GM12878 (cell line): ENCODE data around the gene MEMO1. TPM values are rescaled to one million over a fixed set of nuclear protein-coding genes. Genes with fewer than 3 reads are reported as not detected.

Experiments used
- ATAC-seq: fragments of 200-7000 bp; cut with Tn5 transposase; 3 replicates; pipeline ENCODE4 v1.9.1; 2020; ENCODE audit warnings: mild to moderate bottlenecking, moderate library complexity
- BruUV-seq: library from RNA; stranded (reverse); fragments of 400-500 nt; replicated peaks from 2 replicates; lab custom pipeline; 2021; lab: Mats Ljungman, UMichigan
- CTCF ChIA-PET: fragments of 300-600 bp; sonication (Branson Sonifier 250); formaldehyde crosslinking; extraction: SDS; loops from one replicate; lab custom pipeline; 2021; ENCODE audit warnings: inconsistent platforms; lab: Yijun Ruan, JAX
- POLR2A ChIA-PET: fragments of 350-600 bp; formaldehyde crosslinking; extraction: SDS; loops from one replicate; lab custom pipeline; 2021; ENCODE audit warnings: inconsistent platforms; lab: Charles Lee
- RAD21 ChIA-PET: fragments of 300-600 bp; sonication (Branson Sonifier 250); formaldehyde crosslinking; loops from one replicate; lab custom pipeline; 2023; ENCODE audit warnings: antibody characterized with exemption; ENCODE audit not compliant: unreplicated experiment; lab: Charles Lee
- SMC1A ChIA-PET: fragments of 300-600 bp; sonication (Branson Sonifier 250); formaldehyde crosslinking; loops from one replicate; lab custom pipeline; 2023; ENCODE audit not compliant: unreplicated experiment, uncharacterized antibody; lab: Charles Lee
- DNase-seq: peaks from one replicate; pipeline ENCODE4 v3.0.0-alpha.2; 2011; ENCODE audit warnings: low read depth, low spot score
- FAIRE-seq: peaks from 3 replicates; lab custom pipeline; 2011; peaks lifted over from hg19 to GRCh38; lab: Jason Lieb, UNC
- H2AFZ ChIP-seq: 2 replicates; pipeline ENCODE4 v1.6.0; 2011; ENCODE audit warnings: low read depth, low read length, control low read depth; ENCODE audit not compliant: control insufficient read depth
- H3K27ac ChIP-seq: 2 replicates; pipeline ENCODE4 v1.5.1; 2011; ENCODE audit warnings: control low read depth; ENCODE audit not compliant: control insufficient read depth, insufficient read depth
- H3K27me3 ChIP-seq, 2 experiments: replicated peaks in 1 of 2; 2 replicates each; pipeline versions ENCODE4 v1.6.0 to v1.6.1; 2011; ENCODE audit warnings: low read length in 1 of 2; ENCODE audit not compliant: control insufficient read depth in 2 of 2, insufficient read depth in 2 of 2
- H3K36me3 ChIP-seq, 2 experiments: 2 replicates each; pipeline ENCODE4 v1.5.1; 2011; ENCODE audit warnings: low read length in 1 of 2; ENCODE audit not compliant: control insufficient read depth in 2 of 2, insufficient read depth in 2 of 2
- H3K4me1 ChIP-seq: 2 replicates; pipeline ENCODE4 v1.6.1; 2011; ENCODE audit warnings: mild to moderate bottlenecking, low read length, moderate library complexity, mixed read lengths; ENCODE audit not compliant: control insufficient read depth, insufficient read depth
- H3K4me2 ChIP-seq: 2 replicates; pipeline ENCODE4 v1.6.0; 2011; ENCODE audit warnings: control low read depth; ENCODE audit not compliant: control insufficient read depth, insufficient read depth
- H3K4me3 ChIP-seq: fragments of 200-600 bp; sonication (generic); 2 replicates; pipeline ENCODE4 v1.5.1; 2016
- H3K79me2 ChIP-seq: 2 replicates; pipeline ENCODE4 v1.6.0; 2011; ENCODE audit warnings: low read length; ENCODE audit not compliant: control insufficient read depth, insufficient read depth
- H3K9ac ChIP-seq: 2 replicates; pipeline ENCODE4 v1.8.0; 2011; ENCODE audit warnings: low read length, control low read depth, mixed read lengths; ENCODE audit not compliant: control insufficient read depth, insufficient read depth
- H3K9me3 ChIP-seq: replicated peaks from 3 replicates; pipeline ENCODE4 v1.5.1; 2011; ENCODE audit warnings: mild to moderate bottlenecking, low read length; ENCODE audit not compliant: control insufficient read depth, insufficient read depth
- H4K20me1 ChIP-seq: 2 replicates; pipeline ENCODE4 v1.6.0; 2011; ENCODE audit not compliant: control insufficient read depth, insufficient read depth
- DPF2 ChIP-seq: fragments of 450-650 bp; IDR thresholded peaks from 2 replicates; pipeline ENCODE4 v1.6.1; 2017; ENCODE audit warnings: mild to moderate bottlenecking
- E2F8 ChIP-seq: fragments of 450-650 bp; IDR thresholded peaks from 2 replicates; pipeline ENCODE4 v1.6.1; 2018; ENCODE audit warnings: mild to moderate bottlenecking, low read depth, moderate library complexity; ENCODE audit not compliant: partially characterized antibody
- FOS ChIP-seq: IDR thresholded peaks from 3 replicates; pipeline ENCODE4 v1.6.1; 2011; ENCODE audit warnings: borderline replicate concordance; ENCODE audit not compliant: insufficient read length; ENCODE audit errors: extremely low read depth
- GABPA ChIP-seq: IDR thresholded peaks from 2 replicates; pipeline ENCODE4 v1.6.1; 2014; ENCODE audit warnings: antibody characterized with exemption, low read depth, mild to moderate bottlenecking, inconsistent platforms
- HDGF ChIP-seq: fragments of 450-650 bp; IDR thresholded peaks from 2 replicates; pipeline ENCODE4 v1.6.1; 2016; ENCODE audit warnings: antibody characterized with exemption
- NR2C1 ChIP-seq: fragments of 450-650 bp; IDR thresholded peaks from 2 replicates; pipeline ENCODE4 v1.6.1; 2017; ENCODE audit warnings: antibody characterized with exemption, mild to moderate bottlenecking, moderate library complexity
- RELB ChIP-seq: fragments of 450-650 bp; IDR thresholded peaks from 2 replicates; pipeline ENCODE4 v1.6.1; 2017; ENCODE audit warnings: low read depth, mild to moderate bottlenecking, moderate library complexity
- SMARCA5 ChIP-seq: fragments of 450-650 bp; IDR thresholded peaks from 2 replicates; pipeline ENCODE4 v1.6.1; 2017; ENCODE audit warnings: mild to moderate bottlenecking
- SMC3 ChIP-seq: IDR thresholded peaks from 2 replicates; pipeline ENCODE4 v1.6.1; 2011; ENCODE audit warnings: low read length, improper control_type of control experiment, borderline replicate concordance
- SREBF1 ChIP-seq: IDR thresholded peaks from 2 replicates; pipeline ENCODE4 v1.6.1; 2012; ENCODE audit warnings: mild to moderate bottlenecking, low read length
- ZNF384 ChIP-seq: IDR thresholded peaks from 2 replicates; pipeline ENCODE4 v1.6.1; 2012; ENCODE audit warnings: low read depth, mild to moderate bottlenecking, low read length, improper control_type of control experiment, borderline replicate concordance
- WGBS: methylation state at CpG from one replicate; pipeline ENCODE4 v1.1.6; 2016; ENCODE audit warnings: low lambda C conversion rate; ENCODE audit not compliant: insufficient replicate concordance, insufficient coverage; ENCODE audit errors: missing lambda C conversion rate; 5-methylcytosine and 5-hydroxymethylcytosine counted together
- in situ Hi-C: fragments of 300-500 bp; cut with MboI; formaldehyde crosslinking; loops from 9 replicates; pipeline ENCODE4 v1.14.3; 2018; ENCODE audit warnings: mixed read lengths
- intact Hi-C: fragments of 100-400 bp; cut with micrococcal nuclease; formaldehyde crosslinking; loops from one replicate; pipeline ENCODE4 v1.14.2; 2022; ENCODE audit not compliant: unreplicated experiment
- polyA plus RNA-seq, 11 experiments: library from polyadenylated mRNA; depleted of rRNA in 4 of 11; unstranded in 6 of 11; stranded (reverse) in 5 of 11; fragments of >200 nt; fragmentation: Nextera tagmentation in 4 of 11; fragmentation: Illumina TruSeq in 1 of 11; extraction: Ambion mirVana in 4 of 11; extraction: Trizol in 1 of 11; gene quantifications; 1 replicate in 1 of 11; 2 replicates in 10 of 11; pipeline versions ENCODE4 v1.2.1 to v1.2.3, GENCODE V29; 2011 to 2016; ENCODE audit warnings: inconsistent platforms in 2 of 11, missing spikeins in 2 of 11, low read depth in 1 of 11
- total RNA-seq, 4 experiments: library from RNA; depleted of rRNA in 3 of 4; stranded (reverse); fragments of >200 nt in 3 of 4; fragmentation: Illumina TruSeq in 1 of 4; extraction: Trizol in 1 of 4; gene quantifications; 2 replicates each; pipeline versions ENCODE4 v1.2.1 to v1.2.3, GENCODE V29; 2013 to 2021
- TF ChIP-seq, protein P1 (sequence below): IDR thresholded peaks from 2 replicates; pipeline ENCODE4 v1.6.1; 2011; ENCODE audit warnings: low read depth, low read length, improper control_type of control experiment, borderline replicate concordance
- TF ChIP-seq, protein P2 (sequence below): fragments of 450-650 bp; IDR thresholded peaks from 2 replicates; pipeline ENCODE4 v1.6.1; 2018; ENCODE audit warnings: borderline replicate concordance, mild to moderate bottlenecking; ENCODE audit not compliant: partially characterized antibody

Gene MEMO1
- total and polyA plus RNA-seq, 10 of the 15 experiments (the other 5 are each of a cell fraction or from before 2014, with no cell fraction given): 39.8 to 99.1 (median 72.2) TPM

DNA sequence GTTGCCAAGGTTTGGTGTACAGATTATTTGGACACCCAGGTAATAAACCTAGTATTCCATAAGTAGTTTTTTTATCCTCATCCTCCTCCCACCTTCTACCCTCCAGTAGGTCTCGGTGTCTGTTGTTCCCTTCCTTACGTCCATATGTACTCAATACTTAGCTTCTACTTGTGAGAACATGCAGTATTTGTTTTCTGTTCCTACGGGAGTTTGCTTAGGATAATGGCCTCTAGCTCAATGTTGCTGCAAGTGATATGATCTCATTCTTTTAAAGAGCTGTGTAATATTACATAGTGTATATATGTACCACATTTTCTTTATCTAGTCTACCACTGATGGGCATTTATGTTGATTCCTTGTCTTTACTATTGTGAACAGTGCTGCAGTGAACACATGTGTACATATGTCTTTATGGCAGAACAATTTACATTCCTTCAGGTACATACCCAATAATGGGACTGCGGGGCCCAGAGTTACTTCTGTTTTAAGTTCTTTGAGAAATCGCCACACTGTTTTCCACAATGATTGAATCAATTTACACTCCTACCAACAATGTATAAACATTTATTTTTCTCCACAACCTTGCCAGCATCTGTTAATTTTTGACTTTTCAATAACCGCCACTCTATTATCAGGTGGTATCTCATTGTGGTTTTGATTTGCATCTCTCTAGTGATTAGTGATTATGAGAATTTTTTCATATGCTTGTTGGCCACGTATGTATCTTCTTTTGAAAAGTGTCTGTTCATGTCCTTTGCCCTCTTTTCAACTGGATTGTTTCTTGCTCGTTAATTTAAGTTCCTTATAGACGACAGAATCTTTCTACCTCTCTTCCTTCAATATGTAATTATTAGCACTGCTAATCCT, 88.0 kb downstream of the MEMO1 start (continued):
- TF ChIP-seq SMC3 (no peak), SMARCA5 (no peak), RELB (0 out of 2 replicates have a peak, but pooled peaks have one; percentile 26), ZNF384 (no peak), SREBF1 (no peak)
- TF ChIP-seq, all 136 proteins: peak for 9

DNA sequence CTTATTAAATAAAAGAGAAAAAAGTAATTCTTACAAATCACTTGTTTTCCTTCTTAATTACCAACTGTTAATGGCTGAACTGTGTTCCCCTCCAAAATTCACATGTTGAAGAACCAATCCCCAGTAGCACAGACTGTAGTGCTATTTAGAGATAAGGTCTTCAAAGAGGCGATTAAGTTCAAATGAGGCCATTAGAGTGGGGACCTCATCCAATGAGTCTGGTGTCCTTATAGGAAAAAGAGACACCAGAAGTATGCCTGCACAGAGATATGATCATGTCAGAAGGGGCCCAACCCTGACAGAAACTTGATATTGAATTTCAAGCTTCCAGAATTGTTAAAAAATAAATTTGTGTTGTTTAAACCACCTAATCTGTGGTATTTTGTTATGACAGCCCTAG, 89.8 kb downstream of the MEMO1 start:
- intact Hi-C loops (no loop called here), in situ Hi-C loops (no loop called here)
- Histone ChIP-seq H3K27ac (no peak overlapping the region), H3K9ac (no peak overlapping the region), H3K79me2 (no peaks in the 10 kb centered on the region; the same call in 1 of the 2 replicates), H3K9me3 (no peaks in the 10 kb centered on the region; the same call in 2 of the 3 replicates), H2AFZ (no peak overlapping the region), H3K4me2 (no peak overlapping the region), H3K4me3 (no peak overlapping the region), H3K36me3 (0 out of 4 replicates have a peak, but pooled peaks cover 0 to 8% of the 10 kb centered on the region in 2 experiments), H4K20me1 (no peaks in the 10 kb centered on the region), H3K27me3 (no peaks in the 10 kb centered on the region), H3K4me1 (peaks cover 3% of the 10 kb centered on the region; the same call in 1 of the 2 replicates)
- ATAC-seq: no peak
- ChIA-PET RAD21 (interaction anchor here (1.2 kb wide), 1 partner anchor 34 kb away, joined by 3 read pairs; no protein-coding TSS in a partner anchor), POLR2A (interaction anchor here (0.7 kb wide), 1 partner anchor 12 kb away, joined by 3 read pairs; no protein-coding TSS in a partner anchor), SMC1A (interaction anchor here (0.7 to 1.8 kb wide), 5 partner anchors 18 to 88 kb away, joined by 3 to 7 read pairs (median 3); no protein-coding TSS in a partner anchor), CTCF (interaction anchor here (0.6 to 1.2 kb wide), 2 partner anchors 15 to 85 kb away, joined by 3 to 4 read pairs; no protein-coding TSS in a partner anchor)
- WGBS: 97% methylated on average over 1 of the region's 1 CpG
- BruUV-seq: no TSS peak
- no peak for DNase-seq
- FAIRE-seq: no peak
- TF ChIP-seq HDGF (no peak), FOS (no peak), DPF2 (no peak), GABPA (no peak), SMC3 (no peak), NR2C1 (no peak), E2F8 (no peak)
- TF ChIP-seq, protein P1, sequence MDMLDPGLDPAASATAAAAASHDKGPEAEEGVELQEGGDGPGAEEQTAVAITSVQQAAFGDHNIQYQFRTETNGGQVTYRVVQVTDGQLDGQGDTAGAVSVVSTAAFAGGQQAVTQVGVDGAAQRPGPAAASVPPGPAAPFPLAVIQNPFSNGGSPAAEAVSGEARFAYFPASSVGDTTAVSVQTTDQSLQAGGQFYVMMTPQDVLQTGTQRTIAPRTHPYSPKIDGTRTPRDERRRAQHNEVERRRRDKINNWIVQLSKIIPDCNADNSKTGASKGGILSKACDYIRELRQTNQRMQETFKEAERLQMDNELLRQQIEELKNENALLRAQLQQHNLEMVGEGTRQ: no peak
- TF ChIP-seq, protein P2, sequence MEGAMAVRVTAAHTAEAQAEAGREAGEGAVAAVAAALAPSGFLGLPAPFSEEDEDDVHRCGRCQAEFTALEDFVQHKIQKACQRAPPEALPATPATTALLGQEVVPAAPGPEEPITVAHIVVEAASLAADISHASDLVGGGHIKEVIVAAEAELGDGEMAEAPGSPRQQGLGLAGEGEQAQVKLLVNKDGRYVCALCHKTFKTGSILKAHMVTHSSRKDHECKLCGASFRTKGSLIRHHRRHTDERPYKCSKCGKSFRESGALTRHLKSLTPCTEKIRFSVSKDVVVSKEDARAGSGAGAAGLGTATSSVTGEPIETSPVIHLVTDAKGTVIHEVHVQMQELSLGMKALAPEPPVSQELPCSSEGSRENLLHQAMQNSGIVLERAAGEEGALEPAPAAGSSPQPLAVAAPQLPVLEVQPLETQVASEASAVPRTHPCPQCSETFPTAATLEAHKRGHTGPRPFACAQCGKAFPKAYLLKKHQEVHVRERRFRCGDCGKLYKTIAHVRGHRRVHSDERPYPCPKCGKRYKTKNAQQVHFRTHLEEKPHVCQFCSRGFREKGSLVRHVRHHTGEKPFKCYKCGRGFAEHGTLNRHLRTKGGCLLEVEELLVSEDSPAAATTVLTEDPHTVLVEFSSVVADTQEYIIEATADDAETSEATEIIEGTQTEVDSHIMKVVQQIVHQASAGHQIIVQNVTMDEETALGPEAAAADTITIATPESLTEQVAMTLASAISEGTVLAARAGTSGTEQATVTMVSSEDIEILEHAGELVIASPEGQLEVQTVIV: no peak
